Measurements from ENCODE around the gene GKN1.

- TF ChIP-seq CTCF (IDR thresholded peaks at IDR 0.05) (no peak), POLR2A (IDR thresholded peaks at IDR 0.05) (no peak)
Measured at GRCh38 chr2:68992933-68993332, 18.5 kb downstream of the GKN1 start.
